ENCODE results near the gene SLC38A3. TPM values are rescaled to one million over a fixed set of nuclear protein-coding genes. Genes with fewer than 3 reads are reported as not detected.

SLC38A3 gene
- polyA plus RNA-seq, 2 donors = 0.08 to 0.11 TPM

- Histone ChIP-seq H3K27me3 (ENCODE audit: control insufficient read depth in 1 of 2, insufficient read depth in 2 of 2, low read length in 2 of 2) (peaks cover 0 to 3% of the 10 kb centered on the region in 2 donors), H3K36me3 (ENCODE audit: control insufficient read depth in 2 of 2, insufficient read depth in 2 of 2, low read length in 1 of 2) (no peaks in the 10 kb centered on the region), H3K4me3 (ENCODE audit: low read depth in 1 of 2, low read length in 2 of 2) (no peak overlapping the region), H3K9me3 (ENCODE audit: control insufficient read depth in 2 of 2, insufficient read depth in 1 of 2, low read depth in 1 of 2, low read length in 1 of 2) (no peaks in the 10 kb centered on the region), H3K27ac (ENCODE audit: low read depth in 2 of 2, low read length in 1 of 2) (no peak overlapping the region), H3K4me1 (ENCODE audit: control insufficient read depth in 2 of 2, insufficient read depth in 2 of 2, low read length in 1 of 2) (peaks cover 8 to 11% of the 10 kb centered on the region in 2 donors)
- 66 to 68% methylated on average over 14 of the region's 14 CpGs for WGBS, 2 donors
Measured at GRCh38 chr3:50194903-50195500, 10.1 kb upstream of the SLC38A3 start.

- no peaks in the 10 kb centered on the region for H3K36me3 ChIP-seq (ENCODE audit: control insufficient read depth in 2 of 2, insufficient read depth in 2 of 2, low read length in 1 of 2)
- no peaks in the 10 kb centered on the region for H3K9me3 ChIP-seq (ENCODE audit: control insufficient read depth in 2 of 2, insufficient read depth in 1 of 2, low read depth in 1 of 2, low read length in 1 of 2)
- H3K27me3 ChIP-seq (ENCODE audit: control insufficient read depth in 1 of 2, insufficient read depth in 2 of 2, low read length in 2 of 2) = peaks cover 0 to 3% of the 10 kb centered on the region in 2 donors
- 55 to 68% methylated on average over 4 of the region's 4 CpGs for WGBS, 2 donors
- no peak overlapping the region for H3K4me3 ChIP-seq (ENCODE audit: low read depth in 1 of 2, low read length in 2 of 2)
- H3K27ac ChIP-seq (ENCODE audit: low read depth in 2 of 2, low read length in 1 of 2) = no peak overlapping the region
- H3K4me1 ChIP-seq (ENCODE audit: control insufficient read depth in 2 of 2, insufficient read depth in 2 of 2, low read length in 1 of 2) = peaks cover 8% of the 10 kb centered on the region in 2 donors
Measured at GRCh38 chr3:50195501-50196252, 9.4 kb upstream of the SLC38A3 start.

GRCh38 chr3:50196253-50196801, 8.7 kb upstream of the SLC38A3 start:
- Histone ChIP-seq H3K27ac (ENCODE audit: low read depth in 2 of 2, low read length in 1 of 2) (no peak overlapping the region), H3K36me3 (ENCODE audit: control insufficient read depth in 2 of 2, insufficient read depth in 2 of 2, low read length in 1 of 2) (no peaks in the 10 kb centered on the region), H3K4me1 (ENCODE audit: control insufficient read depth in 2 of 2, insufficient read depth in 2 of 2, low read length in 1 of 2) (peaks cover 8% of the 10 kb centered on the region in 2 donors), H3K9me3 (ENCODE audit: control insufficient read depth in 2 of 2, insufficient read depth in 1 of 2, low read depth in 1 of 2, low read length in 1 of 2) (no peaks in the 10 kb centered on the region), H3K4me3 (ENCODE audit: low read depth in 1 of 2, low read length in 2 of 2) (no peak overlapping the region), H3K27me3 (ENCODE audit: control insufficient read depth in 1 of 2, insufficient read depth in 2 of 2, low read length in 2 of 2) (peaks cover 0 to 3% of the 10 kb centered on the region in 2 donors)
- 74 to 79% methylated on average over 6 of the region's 6 CpGs for WGBS, 2 donors

- no peak overlapping the region for H3K4me3 ChIP-seq (ENCODE audit: low read depth in 1 of 2, low read length in 2 of 2)
- no peak overlapping the region for H3K27ac ChIP-seq (ENCODE audit: low read depth in 2 of 2, low read length in 1 of 2)
- H3K4me1 ChIP-seq (ENCODE audit: control insufficient read depth in 2 of 2, insufficient read depth in 2 of 2, low read length in 1 of 2) = peaks cover 8 to 9% of the 10 kb centered on the region in 2 donors
- H3K36me3 ChIP-seq (ENCODE audit: control insufficient read depth in 2 of 2, insufficient read depth in 2 of 2, low read length in 1 of 2) = no peaks in the 10 kb centered on the region
- no peaks in the 10 kb centered on the region for H3K9me3 ChIP-seq (ENCODE audit: control insufficient read depth in 2 of 2, insufficient read depth in 1 of 2, low read depth in 1 of 2, low read length in 1 of 2)
- WGBS, 2 donors = 71 to 85% methylated on average over 10 of the region's 10 CpGs
- peaks cover 0 to 28% of the 10 kb centered on the region in 2 donors for H3K27me3 ChIP-seq (ENCODE audit: control insufficient read depth in 1 of 2, insufficient read depth in 2 of 2, low read length in 2 of 2)
Measured at GRCh38 chr3:50201573-50202315, 3.3 kb upstream of the SLC38A3 start.

GRCh38 chr3:50202353-50203112, 2.5 kb upstream of the SLC38A3 start:
- Histone ChIP-seq H3K36me3 (ENCODE audit: control insufficient read depth in 2 of 2, insufficient read depth in 2 of 2, low read length in 1 of 2) (no peaks in the 10 kb centered on the region), H3K4me3 (ENCODE audit: low read depth in 1 of 2, low read length in 2 of 2) (no peak overlapping the region), H3K27me3 (ENCODE audit: control insufficient read depth in 1 of 2, insufficient read depth in 2 of 2, low read length in 2 of 2) (peaks cover 0 to 28% of the 10 kb centered on the region in 2 donors), H3K9me3 (ENCODE audit: control insufficient read depth in 2 of 2, insufficient read depth in 1 of 2, low read depth in 1 of 2, low read length in 1 of 2) (no peaks in the 10 kb centered on the region), H3K4me1 (ENCODE audit: control insufficient read depth in 2 of 2, insufficient read depth in 2 of 2, low read length in 1 of 2) (peaks cover 8 to 9% of the 10 kb centered on the region in 2 donors), H3K27ac (ENCODE audit: low read depth in 2 of 2, low read length in 1 of 2) (no peak overlapping the region)
- WGBS, 2 donors = 79 to 84% methylated on average over 16 of the region's 16 CpGs

GRCh38 chr3:50203113-50203808, 1.8 kb upstream of the SLC38A3 start:
- WGBS, 2 donors = 67 to 77% methylated on average over 9 of the region's 9 CpGs
- Histone ChIP-seq H3K4me3 (ENCODE audit: low read depth in 1 of 2, low read length in 2 of 2) (no peak overlapping the region), H3K9me3 (ENCODE audit: control insufficient read depth in 2 of 2, insufficient read depth in 1 of 2, low read depth in 1 of 2, low read length in 1 of 2) (no peaks in the 10 kb centered on the region), H3K36me3 (ENCODE audit: control insufficient read depth in 2 of 2, insufficient read depth in 2 of 2, low read length in 1 of 2) (no peaks in the 10 kb centered on the region), H3K27ac (ENCODE audit: low read depth in 2 of 2, low read length in 1 of 2) (no peak overlapping the region), H3K27me3 (ENCODE audit: control insufficient read depth in 1 of 2, insufficient read depth in 2 of 2, low read length in 2 of 2) (peaks cover 0 to 28% of the 10 kb centered on the region in 2 donors), H3K4me1 (ENCODE audit: control insufficient read depth in 2 of 2, insufficient read depth in 2 of 2, low read length in 1 of 2) (peaks cover 8 to 9% of the 10 kb centered on the region in 2 donors)

- WGBS, 2 donors = 58 to 63% methylated on average over 12 of the region's 12 CpGs
- H3K27ac ChIP-seq (ENCODE audit: low read depth in 2 of 2, low read length in 1 of 2) = no peak overlapping the region
- H3K4me1 ChIP-seq (ENCODE audit: control insufficient read depth in 2 of 2, insufficient read depth in 2 of 2, low read length in 1 of 2) = peaks cover 8 to 9% of the 10 kb centered on the region in 2 donors
- no peak overlapping the region for H3K4me3 ChIP-seq (ENCODE audit: low read depth in 1 of 2, low read length in 2 of 2)
- H3K9me3 ChIP-seq (ENCODE audit: control insufficient read depth in 2 of 2, insufficient read depth in 1 of 2, low read depth in 1 of 2, low read length in 1 of 2) = no peaks in the 10 kb centered on the region
- no peaks in the 10 kb centered on the region for H3K36me3 ChIP-seq (ENCODE audit: control insufficient read depth in 2 of 2, insufficient read depth in 2 of 2, low read length in 1 of 2)
- peaks cover 0 to 28% of the 10 kb centered on the region in 2 donors for H3K27me3 ChIP-seq (ENCODE audit: control insufficient read depth in 1 of 2, insufficient read depth in 2 of 2, low read length in 2 of 2)
Measured at GRCh38 chr3:50203809-50204803, 965 bp upstream of the SLC38A3 start.
